C1 segment of cervical spinal cord (tissue), 14 donors: Measurements from ENCODE around the gene TACC2.
"Not testable (repeated sequence)": the region's sequence is repeated elsewhere in the genome, so short reads cannot be mapped to it uniquely, and the experiment has no call there.

Experiments
- DNase-seq, 14 donors: peaks; one replicate each; lab custom pipeline; 2025; lab: John Stamatoyannopoulos, UW

Gene TACC2

DNA sequence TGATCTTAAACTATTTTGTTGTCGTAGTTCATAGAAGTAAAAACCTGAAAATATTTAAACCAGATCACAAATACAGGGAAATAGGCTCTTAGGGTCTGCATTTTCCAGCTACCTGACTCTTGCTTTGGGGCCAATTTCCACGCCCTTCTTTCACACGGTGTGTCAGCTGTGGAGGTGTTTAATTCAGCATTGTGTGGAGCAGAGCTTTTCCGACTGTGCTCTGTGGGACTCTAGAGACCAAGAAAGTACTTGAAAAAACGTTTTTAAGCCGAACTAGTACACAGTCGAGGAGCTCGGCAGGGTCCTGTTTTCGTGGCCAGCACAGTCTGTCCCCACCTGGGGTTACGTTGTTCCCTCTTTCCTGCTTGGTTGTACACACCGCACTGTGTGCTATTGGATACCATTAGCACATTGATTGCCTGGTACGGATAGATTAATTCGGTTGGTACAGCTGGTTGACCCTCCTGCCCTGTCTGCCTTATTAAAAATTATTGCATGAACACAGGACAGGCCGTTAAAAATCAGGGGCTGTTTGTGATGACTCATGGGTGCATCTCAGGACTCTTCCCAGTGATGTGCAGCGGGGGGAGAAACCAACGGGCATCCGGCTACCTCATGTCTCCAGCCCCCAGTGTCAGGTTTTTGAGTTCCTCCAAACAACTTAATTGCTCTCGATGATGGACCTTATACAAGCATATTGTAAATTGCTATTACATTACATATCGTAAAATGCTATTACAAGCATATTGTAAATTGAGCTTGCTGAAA is 201.4 kb downstream of the TACC2 start:
- no peak for DNase-seq

DNA sequence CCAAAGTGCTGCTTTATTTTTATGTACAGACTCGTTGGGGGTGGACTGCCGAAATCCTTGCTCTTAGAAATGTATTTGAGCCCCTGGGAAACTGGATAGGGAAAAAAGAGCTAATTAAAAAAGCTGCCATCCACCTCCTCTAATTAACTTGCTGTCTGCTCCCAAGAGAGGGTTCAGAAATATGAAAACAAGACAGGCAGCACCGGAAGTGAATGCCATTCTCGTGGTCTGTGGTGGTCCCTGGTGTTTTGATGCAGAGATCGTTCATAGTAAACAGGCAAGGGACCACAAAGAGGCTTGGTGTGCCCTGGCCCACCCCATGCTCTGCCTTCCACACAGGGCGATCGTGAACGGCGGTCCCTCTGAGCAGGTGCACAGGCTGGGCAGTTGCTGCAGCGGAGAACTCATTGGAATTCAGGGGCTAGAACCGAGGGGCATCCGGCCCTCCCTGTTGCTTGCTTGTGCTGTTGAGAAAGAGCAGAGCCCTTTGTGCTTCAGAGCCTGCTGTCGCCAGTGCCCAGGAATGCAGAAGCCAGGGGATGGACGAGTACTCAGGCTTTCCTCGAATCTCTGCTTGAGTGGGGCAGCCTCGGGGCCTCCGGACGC is 203.1 kb downstream of the TACC2 start:
- peak in 9 of 14 donors; percentile 7 to 51 (median 24) for DNase-seq

DNA sequence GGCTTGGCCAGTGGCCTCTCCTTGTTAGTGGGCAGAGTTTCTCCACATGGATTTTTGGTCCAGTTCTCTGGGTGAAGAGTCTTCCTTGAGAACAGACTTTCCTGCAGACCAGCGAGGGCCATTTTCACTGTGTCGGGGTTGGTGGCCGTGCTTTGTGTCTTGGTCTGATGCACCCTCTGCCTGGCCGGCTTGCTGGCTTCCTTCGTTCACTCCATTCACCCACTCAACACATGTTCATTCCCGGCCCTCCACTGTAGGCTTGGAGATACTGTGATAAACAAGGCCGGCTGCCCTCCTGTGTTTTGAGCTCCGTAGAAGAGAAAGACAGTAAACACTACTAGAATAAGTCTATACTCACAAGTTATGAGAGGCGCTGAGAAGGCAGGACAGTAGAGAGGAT is 205.3 kb downstream of the TACC2 start:
- no peak for DNase-seq

DNA sequence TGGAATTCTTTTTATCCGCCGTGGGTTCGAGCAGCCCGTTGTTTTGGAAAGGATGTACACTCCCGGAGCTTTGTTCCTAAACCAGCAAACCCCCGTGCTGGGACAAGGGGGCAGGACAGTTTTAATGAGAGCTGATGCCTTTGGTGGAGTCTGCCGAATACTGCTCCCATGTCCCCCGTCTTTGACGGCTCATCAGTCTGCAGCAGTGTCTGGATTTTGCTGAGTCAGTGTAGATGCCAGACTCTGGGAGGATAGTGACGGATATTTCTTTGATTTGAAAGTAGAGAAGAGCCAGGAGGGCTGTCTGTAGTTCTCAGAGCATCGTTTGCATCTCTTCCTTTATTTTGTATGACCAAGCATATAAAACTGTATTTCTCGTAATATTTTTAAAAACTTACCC is 207.3 kb downstream of the TACC2 start:
- DNase-seq = no peak

GRCh38 chr10:122197611-122198222 is 208.8 kb downstream of the TACC2 start:
- no peak for DNase-seq

GRCh38 chr10:122198631-122199030 is 209.7 kb downstream of the TACC2 start:
- no peak for DNase-seq

DNA sequence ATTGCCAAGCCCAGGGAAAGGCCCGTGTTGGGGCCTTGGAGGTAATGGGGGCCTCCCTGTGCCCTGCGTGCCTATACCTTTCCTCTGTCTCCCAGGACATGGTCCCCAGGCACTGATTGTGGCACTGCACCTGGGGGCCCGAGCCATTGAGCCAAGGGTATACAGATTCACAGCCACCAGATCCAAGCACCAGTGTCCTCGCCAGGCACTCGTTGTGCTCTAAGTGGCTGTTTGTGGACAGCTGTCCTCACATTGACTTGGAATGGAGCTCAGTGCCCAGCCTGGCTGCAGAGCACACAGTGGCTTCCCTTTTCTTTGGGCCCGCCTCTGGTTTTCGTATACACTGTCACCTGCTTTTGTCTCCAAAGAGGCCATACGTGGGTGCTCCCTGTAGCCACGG is 210.1 kb downstream of the TACC2 start:
- peak in 1 of 14 donors; percentile 4 for DNase-seq

- no peak for DNase-seq
These were observed 210.7 kb downstream of the TACC2 start for GRCh38 chr10:122199689-122200088.

- DNase-seq = no peak
These were observed 212.4 kb downstream of the TACC2 start for GRCh38 chr10:122201401-122201800.

GRCh38 chr10:122203180-122203579 is 214.2 kb downstream of the TACC2 start:
- not testable (repeated sequence) for DNase-seq

- no peak for DNase-seq
These were observed 215.9 kb downstream of the TACC2 start for GRCh38 chr10:122204691-122205489.

- no peak for DNase-seq
These were observed 217.6 kb downstream of the TACC2 start for GRCh38 chr10:122206471-122207065.

GRCh38 chr10:122207163-122207562 is 218.2 kb downstream of the TACC2 start:
- DNase-seq = no peak

DNA sequence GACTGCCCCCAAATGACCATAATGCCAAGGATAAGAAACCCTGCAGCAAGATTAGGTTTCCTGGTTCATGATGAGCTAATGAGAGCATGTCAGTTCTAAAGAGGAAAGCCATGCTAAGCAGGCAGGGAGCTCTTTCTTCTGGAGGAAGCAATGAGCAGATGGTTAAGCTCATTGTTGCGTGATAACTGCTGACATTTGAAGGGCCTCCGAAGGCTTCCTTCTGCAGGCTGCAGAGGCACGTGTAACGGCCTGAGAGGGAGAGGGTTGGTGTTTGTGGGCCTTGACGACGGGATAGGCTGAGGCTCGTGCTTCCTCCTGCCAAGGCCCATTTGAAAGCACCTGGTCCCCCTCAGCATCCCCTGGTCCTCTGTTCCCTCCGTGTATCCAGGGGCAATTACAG is 218.6 kb downstream of the TACC2 start:
- DNase-seq = peak in 1 of 14 donors; percentile 37

GRCh38 chr10:122208571-122209430 is 219.8 kb downstream of the TACC2 start:
- peak in 1 of 14 donors; percentile 56 for DNase-seq

DNA sequence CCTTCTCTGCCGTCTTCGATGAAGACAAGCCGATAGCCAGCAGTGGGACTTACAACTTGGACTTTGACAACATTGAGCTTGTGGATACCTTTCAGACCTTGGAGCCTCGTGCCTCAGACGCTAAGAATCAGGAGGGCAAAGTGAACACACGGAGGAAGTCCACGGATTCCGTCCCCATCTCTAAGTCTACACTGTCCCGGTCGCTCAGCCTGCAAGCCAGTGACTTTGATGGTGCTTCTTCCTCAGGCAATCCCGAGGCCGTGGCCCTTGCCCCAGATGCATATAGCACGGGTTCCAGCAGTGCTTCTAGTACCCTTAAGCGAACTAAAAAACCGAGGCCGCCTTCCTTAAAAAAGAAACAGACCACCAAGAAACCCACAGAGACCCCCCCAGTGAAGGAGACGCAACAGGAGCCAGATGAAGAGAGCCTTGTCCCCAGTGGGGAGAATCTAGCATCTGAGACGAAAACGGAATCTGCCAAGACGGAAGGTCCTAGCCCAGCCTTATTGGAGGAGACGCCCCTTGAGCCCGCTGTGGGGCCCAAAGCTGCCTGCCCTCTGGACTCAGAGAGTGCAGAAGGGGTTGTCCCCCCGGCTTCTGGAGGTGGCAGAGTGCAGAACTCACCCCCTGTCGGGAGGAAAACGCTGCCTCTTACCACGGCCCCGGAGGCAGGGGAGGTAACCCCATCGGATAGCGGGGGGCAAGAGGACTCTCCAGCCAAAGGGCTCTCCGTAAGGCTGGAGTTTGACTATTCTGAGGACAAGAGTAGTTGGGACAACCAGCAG is 221.7 kb downstream of the TACC2 start:
- no peak for DNase-seq

DNA sequence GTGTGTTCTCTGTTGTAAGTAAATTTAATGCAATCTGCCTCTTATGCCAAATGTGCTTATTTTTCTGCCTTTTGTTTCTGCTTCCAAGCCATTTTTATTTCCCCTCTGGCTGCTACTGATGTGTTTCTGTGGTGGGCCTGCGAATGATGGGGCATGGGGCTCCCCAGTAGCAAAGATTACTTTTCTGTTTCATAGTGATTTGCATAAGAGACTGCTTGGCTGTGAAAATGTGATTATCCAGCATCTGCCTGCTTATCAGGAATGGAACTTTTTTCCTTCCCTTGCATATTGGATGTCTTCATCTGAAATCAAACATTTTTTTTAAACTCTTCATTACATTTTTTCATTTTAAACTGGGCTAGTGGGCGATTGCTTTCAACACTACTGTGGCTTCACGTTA is 224.4 kb downstream of the TACC2 start:
- no peak for DNase-seq

- DNase-seq = peak in 9 of 14 donors; percentile 5 to 52 (median 36)
These were observed 224.8 kb downstream of the TACC2 start for GRCh38 chr10:122213766-122214165.

- DNase-seq = no peak
These were observed 227.1 kb downstream of the TACC2 start for GRCh38 chr10:122216047-122216446.

GRCh38 chr10:122219340-122219739 is 230.4 kb downstream of the TACC2 start:
- no peak for DNase-seq
